ENCODE results near the gene RAMP1.
"Not testable (repeated sequence)": the region's sequence is repeated elsewhere in the genome, so short reads cannot be mapped to it uniquely, and the experiment has no call there.

Gene RAMP1

DNA sequence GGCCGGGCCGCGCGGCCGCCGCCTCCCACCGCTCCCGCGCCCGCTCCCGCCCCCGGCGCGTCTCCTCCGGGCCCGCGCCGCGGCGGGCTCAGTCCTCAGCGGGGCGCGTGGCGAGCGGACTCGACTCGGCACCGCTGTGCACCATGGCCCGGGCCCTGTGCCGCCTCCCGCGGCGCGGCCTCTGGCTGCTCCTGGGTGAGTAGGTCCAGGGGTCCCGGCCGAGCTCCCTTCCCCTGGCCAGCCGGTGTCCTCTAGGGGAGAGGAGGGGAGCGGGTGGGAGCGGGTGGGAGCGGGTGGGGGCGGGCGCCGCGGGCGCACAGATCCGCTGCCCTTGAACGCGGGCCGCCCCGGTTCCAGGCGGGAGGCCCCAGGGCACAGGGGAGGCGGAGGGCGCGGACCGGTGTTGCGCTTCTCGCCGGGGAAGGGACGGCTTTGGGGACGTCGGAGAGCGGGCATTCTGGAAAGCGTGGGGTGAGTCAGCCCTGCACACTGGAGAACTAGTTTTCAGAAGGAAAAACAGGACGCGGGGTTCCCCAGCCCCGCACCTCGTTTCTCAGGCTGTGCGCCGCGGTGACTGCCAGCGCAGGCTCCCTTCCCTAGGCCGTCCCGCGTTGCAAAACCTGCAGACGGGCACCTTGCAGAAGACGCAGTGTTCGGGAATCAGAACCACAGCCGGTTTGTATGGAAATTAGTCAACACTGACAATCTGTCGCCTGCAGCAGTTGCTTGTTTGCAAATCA is at the start of gene RAMP1:
TSS of gene RAMP1 (plus strand) at position 91 of the 740 bp plus-strand sequence. CDS start at position 144, 53 bp downstream.
- DNase-seq: peak; percentile 85

DNA sequence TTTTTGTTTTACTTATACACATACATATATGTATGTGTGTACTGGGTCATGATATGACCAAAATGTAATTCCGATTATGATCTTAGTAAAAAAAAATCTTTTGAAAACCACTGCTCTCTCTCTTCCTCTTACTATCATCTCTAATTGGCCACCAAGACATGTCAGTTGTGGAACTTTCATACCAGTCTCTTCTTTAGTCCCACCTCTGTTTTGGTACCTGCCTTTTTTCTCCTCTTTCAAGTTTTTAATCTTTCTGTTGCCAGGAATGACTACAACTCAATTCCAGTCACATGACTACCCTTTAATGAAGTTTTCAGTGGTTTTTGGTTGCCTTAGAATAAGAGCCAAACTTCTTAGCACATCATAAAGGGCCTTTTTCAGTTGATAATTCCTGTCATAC is 43.8 kb upstream of the RAMP1 start:
- DNase-seq: no peak

DNA sequence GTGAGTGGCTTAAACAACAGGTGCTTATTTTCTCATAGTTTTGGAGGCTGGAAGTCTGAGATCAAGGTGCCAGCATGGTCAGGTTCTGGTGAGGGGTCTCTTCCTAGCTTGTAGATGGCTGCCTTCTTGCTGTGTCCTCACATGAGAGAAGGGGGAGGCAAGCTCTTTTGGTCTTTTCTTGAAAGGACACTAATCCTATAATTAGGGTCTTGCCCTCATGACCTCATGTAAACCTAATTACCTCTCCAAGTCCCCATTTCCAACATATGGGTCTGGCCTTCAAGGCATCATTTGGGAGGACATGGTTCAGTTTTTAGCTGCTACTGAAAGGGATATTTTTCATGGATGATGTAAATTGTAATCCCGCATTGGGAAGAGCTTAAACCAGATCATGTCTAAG is 42.9 kb upstream of the RAMP1 start:
- no peak for DNase-seq

DNA sequence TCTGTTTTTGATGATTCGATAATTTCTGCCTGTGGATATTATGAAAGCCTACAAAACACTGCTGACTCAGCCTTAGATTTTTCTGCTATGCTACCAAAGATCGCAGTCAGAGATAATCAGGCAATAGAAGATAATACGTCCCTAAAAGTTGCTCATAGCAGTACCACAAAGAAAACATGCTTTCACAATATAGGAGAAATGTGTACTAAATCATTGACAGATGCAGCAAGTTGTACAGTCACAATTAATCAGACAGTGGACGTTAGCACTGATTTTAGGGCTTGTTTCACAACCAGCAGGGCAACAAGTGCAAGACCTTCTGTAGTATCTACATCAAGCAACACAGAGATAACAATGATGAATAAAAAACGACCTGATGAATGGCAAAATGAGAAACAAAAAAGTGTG is 41.4 kb upstream of the RAMP1 start:
- DNase-seq: no peak

DNA sequence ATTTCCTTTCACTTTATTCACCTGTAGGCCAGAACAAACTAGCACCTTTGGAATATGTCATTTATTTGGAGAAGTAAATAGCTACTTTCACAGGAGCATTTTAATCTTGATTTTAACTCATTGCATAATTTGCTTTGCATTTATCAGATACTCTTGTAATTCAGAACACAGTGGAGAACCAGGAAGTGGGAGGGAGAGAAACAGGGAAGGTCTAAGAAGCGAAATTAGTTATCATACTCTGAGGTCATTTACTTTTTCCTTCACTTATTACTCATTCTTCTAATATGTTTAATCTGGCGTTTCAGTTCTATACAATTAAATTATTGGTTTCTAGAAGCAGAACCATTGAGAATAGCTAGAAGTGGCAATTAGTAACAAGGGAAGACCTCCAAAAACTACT is 40.2 kb upstream of the RAMP1 start:
- DNase-seq: no peak

DNA sequence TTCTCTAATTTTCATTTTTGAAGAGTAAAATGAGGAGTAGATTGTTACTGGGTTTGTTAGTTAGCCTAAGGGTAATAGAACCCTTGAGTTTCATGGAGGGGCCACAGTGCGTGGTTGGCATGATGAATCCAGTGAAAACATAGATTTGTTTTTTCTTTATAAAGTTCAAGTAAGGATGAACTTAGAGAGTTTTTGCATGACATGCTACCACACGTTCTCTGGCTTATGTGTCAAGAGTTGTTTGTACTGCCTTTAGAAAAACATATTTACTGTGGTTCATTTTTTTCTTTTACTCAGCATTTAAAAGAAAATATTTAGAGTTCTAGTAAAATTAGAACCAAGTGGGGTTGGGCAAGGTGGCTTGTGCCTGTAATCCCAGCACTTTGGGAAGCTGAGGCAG is 39.0 kb upstream of the RAMP1 start:
- DNase-seq: no peak

DNA sequence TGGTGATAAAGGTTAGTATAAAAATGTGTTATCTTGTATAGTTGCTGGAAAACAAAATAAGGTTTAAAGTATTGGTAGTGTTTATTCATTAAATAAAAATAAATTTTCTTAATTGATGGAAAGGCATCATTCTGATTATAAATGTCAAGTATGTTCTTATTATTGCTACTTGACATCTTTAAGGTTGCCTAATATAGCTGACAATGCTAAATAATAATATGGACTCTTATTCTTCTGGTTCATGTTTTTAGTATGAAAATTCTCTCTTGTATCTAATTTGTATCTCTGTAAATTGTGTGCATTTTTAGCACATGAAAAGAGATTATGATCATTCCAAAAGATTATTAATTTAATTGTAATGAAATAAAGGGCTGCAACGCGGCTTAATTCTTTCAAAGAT is 35.9 kb upstream of the RAMP1 start:
- no peak for DNase-seq

DNA sequence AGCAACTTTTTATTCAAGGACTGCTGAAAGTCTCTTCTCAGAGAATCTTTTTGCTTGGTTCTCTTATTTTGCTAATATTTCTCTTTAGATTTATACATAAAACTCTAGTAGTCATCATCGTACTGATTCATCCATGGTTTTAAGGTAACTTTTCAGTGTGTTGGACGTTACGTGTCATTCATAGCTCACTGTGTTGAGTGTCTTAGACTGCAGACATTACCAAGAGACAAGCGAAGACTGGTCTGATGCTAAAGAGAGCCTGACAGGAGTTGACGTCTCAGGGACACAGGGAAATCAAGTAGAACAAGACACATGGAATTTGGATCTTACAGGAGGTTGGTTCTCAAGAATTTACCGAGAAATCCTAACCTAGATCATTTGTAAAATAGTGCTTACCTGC is 35.3 kb upstream of the RAMP1 start:
- no peak for DNase-seq

DNA sequence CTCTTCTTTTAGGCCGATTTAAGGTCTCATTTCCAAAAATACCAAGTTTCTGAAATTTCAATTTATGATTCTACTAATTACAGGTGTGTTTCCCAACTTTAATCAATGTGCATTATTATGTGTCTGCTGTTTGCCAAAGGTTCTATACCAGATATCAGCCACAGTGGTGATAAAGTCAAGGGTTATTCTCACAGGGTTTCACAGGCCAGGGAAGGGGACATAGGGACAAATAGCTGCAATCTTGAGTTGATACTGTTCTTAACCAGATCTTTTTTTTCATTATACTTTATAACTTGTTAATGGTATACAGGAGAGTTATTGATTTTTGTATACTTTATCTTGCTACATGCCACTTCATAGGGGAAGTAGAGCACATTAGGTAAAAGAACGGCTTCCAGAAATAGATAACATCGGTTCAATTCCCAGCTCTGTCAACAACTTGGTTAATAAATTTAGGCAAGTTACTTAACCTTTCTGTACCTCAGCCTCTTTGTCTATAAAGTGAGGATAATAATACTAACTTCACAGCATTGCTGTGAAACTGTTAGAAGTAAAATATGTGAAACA is 31.9 kb upstream of the RAMP1 start:
- no peak for DNase-seq

DNA sequence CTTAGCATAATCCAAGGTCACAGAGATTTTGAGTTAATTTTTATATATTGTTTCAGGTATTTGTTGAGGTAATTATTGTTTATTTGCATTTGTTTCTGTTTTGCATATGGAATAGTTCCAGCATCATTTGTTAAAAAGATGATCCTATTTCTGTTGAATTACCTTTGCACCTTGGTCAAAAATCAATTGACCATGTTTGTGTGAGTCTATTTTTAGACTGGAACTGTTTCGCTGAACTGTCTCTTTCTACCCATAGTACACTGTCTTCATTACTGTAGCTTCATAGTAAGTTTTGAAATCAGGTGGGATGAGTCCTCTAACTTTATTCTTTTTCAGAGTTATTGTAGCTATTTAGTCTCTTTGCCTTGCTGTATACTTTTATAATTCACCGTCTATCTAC is 28.9 kb upstream of the RAMP1 start:
- DNase-seq: peak; percentile 48

DNA sequence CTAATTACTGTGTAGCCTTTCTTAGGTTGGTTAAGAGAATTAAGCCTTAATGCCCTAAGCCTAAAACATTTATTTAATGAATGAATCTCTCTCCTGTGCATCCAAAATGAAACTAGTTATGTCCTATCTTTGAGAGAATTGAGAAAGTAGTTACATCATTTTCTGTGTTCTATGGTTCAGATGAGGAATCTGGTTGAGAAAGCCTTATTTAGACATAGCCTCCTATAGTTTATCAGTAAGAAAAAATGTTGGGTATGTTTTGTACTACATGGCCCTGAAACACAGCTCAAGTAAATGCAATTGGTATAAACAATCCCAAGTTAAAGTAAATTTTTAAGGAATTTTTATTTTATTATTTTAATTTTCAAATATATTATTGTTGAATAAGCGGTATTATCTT is 25.9 kb upstream of the RAMP1 start:
- no peak for DNase-seq

DNA sequence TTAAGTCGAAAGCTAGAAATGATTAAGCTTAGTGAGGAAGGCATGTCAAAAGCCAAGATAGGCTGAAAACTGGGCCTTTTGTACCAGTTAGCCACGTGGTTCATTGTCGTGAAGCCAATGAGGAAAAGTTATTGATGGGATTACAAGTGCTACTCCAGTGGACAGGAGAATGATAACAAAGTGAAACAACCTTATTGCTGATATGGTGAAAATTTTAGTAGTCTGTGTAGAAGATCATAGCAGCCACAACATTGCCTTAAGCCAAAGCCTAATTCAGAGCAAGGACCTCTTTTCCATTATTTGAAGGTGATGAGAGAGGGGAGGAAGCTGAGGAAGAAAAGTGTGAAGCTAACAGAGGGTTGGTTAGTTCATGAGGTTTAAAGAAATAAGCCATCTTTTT is 24.1 kb upstream of the RAMP1 start:
- no peak for DNase-seq

DNA sequence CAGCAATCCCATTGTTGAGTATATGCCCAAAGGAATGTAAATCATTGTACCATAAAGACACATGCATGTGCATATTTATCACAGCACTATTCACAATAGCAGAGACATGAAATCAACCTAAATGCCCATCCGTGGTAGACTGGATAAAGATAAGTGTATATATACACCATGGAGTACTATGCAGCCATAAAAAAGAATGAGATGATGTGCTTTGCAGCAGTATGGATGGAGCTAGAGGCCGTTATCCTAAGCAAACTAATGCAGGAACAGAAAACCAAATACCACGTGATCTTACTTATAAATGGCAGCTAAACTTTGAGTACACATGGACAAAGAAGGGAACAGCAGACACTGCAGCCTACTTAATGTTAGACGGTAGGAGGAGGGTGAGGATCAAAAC is 18.4 kb upstream of the RAMP1 start:
- DNase-seq: no peak

DNA sequence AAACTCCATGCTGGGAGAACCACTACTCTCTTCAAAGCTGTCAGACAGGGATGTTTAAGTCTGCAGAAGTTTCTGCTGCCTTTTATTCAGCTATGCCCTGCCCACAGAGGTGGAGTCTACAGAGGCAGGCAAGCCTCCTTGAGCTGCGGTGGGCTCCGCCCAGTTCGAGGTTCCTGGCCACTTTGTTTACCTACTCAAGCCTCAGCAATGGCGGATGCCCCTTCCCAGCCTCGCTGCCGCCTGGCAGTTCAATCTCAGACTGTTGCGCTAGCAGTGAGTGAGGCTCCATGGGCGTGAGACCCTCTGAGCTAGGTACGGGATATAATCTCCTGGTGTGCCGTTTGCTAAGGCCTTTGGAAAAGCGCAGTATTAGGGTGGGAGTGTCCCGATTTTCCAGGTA is 10.5 kb upstream of the RAMP1 start:
- not testable (repeated sequence) for DNase-seq

DNA sequence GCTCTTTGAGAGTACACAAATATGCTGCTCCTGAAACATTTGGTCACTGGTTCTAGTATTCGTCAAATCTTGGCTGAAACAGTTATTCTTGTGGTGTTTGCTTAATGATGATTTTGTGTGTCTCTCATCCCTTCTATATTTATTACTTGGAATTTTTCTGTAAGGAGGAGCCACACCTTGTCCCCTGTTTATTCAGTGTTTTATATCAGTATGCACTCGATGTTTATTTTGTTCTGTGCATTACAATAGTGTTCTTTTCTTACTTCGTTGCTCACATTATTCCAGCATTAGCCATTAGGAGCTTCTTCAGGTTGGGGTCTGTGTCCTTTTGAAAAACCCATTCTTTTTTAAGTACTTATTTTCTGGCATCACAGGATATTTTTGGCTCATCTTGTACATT is 5.1 kb upstream of the RAMP1 start:
- DNase-seq: no peak

DNA sequence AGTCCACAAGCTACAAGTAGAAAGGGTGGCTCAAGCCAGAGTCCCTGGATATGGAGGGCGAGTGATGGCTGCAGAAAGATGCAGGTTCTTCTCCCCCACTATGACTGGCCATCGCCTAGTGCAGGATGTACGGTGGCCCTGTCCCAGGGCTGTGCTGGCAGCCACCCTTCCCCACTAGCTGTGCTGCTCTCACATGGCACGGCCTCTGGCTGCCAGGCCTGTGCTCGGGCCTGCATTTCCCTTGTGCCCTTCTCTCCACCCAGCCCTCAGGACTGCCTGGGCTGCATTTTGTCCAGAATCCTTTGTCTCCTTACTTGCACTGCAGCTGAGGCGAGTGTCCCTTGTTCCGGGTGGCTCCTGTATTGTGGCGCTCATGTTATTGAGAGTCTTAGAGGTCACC is 1.6 kb upstream of the RAMP1 start:
- DNase-seq: no peak

DNA sequence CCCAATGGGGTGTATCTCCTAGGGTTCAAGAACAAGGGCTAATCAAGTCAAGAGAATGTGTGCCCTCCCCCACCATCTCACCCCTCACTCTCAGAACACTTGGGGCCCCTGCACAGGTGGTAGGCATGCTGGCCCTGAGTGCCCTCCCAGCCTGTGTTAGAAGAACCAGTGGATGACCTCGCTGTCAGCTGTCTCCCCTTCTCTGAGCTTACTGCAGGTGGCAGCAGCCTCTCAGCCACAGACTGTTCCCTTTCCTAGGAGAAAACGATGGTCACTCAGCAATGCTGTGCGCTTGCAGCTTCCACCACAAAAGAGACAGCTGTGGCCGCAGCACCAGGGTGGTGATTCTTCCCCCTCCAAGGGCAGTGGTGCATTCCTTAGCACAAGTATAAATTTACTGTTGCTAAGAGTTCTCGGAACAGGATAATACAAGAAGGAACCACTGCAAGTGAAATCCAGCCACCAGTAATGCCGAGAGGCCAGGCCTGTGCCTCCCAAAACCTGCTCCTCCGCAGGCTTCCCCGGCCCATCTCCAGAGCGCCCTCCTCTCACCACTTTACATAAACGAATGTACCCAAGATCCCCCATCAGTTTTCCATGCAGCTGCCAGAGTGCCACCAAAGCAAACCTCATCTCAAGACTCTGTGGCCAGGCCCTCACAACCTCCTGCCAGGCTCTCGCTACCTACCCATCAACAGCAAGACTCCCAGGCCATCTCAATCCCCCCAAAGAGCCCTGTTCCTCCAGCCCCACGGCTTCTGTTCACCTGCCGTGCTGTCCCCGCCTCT is 935 bp upstream of the RAMP1 start:
- peak; percentile 96 for DNase-seq

DNA sequence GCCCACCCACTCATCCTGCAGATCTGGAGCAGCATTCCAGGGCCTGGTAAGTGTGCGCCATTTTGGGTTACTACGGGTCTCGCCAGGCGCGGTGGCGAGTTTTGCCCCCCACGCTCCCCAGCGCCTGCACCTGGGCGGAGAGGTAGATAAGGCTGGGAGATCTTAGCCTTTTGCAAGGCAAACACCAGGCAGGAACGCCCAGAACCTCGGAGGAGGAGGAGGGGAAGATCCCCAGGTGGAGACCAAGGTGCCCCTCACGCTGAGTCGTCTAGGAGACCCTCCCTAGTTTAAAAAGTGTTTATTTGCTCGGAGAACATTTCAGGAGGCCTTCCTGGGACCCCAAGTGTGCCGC is 365 bp upstream of the RAMP1 start:
- peak; percentile 75 for DNase-seq

DNA sequence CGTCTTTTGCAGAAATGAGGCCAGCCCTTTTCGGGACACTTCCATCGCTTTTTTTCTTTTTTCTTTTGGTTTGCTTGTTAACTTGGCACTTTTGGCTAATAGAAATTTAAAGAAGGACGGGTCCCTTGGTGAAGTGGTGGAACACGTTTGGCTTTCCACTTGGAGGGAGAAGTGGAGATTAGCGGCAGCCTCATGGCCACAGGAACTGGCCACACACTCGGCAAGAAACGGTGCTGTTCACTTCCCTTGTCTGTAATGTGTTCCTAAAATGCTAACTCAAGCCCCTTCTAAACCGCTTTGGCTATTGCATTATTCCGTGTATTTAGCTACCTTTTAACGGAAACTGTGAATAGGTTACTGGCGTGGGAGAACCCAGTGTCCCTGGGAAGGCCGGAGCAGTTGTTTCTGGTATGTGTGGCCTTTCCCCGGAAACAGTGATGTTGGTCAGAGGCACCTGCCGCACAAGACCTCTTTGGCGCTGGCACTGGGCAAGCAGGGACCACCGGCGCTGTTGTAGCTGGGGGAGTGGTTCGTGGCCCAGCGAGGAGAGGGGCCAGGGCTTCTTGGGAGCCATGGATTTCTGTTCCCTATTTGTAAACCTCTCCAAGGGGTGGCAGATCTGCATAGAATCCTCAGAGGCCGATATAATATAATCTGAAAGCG is 981 bp downstream of the RAMP1 start:
- no peak for DNase-seq

DNA sequence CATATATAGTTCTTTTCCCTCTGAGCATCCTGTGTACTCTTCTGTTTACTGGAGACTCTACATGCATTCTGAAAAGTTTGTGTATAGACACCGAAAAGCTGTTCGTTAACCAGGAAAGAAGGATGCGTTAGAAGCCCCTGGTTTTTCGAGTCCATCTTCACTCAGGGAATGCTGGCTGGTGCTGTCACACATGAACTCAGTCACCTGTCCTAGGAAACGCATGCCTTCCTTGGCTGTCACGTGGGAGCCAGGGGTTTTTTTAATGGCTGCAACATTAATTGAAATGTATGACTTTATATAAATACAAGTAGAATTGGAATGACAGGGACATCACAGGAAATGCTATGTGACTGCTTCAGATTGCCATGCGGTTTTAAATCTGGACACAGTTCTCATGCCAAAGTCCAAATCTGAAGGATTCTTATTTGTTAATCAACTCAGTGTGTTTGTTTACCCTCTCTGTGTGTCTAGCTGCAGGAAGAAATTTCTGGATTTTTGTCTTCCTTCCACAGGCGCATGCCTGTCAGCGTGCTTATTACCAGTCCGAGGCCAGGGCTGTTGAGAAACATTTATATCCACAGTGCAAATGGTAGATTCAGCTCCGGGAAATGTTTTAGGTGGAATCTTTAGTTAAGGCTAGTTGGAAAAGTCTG is 2.6 kb downstream of the RAMP1 start:
- DNase-seq: peak; percentile 54

DNA sequence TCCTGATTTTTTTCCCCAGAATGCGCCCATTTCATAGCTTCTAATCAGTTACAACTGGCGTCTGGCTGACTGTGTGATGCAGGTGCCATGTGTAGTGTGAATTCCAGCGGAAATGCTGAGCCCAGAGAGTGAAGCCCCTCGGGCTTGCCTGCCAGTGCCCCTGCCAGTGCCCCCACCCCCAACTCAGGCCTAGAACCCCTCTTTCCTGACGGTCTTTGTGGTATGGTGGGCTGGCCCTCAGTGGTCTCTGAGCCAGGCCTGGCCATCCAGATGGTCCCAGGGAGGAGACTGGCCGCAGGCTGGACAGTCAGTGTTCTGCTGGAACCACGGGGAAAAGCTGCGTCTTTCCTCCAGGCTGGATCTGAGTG is 3.1 kb downstream of the RAMP1 start:
- no peak for DNase-seq

DNA sequence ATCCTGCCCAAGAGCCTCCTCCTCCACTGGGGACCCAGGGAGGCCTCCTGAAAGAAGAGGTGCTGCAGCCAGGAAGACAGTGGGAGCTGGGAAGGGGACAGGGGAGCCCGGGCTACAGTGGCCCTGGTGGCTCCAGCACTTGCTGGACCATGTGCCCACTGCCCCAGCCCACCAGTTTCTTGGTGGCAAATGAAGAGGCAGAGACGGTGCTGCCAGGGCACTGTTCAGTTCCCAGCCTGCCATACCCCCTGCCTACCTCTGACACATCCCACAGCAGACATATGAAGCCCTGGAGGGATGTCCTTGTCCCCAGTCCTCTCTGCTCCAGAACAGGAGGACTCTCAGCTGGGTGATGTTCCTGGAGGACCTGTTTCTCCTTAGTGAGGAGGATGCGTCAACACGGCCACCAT is 3.7 kb downstream of the RAMP1 start:
- DNase-seq: no peak

DNA sequence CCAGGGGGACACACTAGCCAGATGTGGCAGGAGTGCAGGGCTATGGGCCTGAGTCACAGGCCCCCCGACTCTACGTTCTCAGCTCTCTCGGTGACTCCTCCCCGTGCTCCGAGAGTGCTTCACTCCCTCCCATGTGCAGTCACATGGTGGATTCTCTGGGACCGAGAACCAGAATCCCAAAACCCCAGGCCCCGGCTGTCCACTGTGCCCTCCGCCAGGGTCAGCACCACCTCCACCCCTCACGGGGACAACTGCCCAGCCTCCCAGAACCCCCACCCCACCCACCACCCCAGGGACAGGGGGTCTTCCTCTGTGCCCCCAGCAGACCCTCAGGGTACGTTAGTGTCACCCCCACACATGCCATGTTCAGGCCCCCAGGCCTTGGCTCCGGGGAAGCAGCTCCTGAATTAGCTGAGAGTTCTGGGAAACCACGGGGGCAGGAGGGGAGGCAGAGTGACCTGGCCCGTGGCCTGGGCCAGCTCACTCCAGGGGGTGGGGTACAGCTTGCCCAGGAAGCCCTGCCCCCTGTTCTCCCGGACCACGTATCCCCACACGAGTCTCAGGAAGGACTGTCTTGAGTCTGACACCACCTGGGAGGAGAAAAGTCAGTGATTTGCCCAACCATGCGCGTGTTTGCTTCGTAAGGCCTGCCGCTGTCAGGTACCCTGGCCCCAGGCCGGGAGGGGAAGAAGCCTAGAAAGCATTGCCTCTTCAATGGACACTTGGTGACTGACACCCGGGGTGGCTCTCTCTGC is 4.4 kb downstream of the RAMP1 start:
- no peak for DNase-seq
